ENCODE data around the gene ACP1. TPM values are rescaled to one million over a fixed set of nuclear protein-coding genes. Genes with fewer than 3 reads are reported as not detected.

The ACP1 gene
- polyA plus RNA-seq, 1 of the 3 experiments (the other 2 are of a cell fraction): 88.9 TPM

- CTCF ChIA-PET: interaction anchor here (1.0 to 3.7 kb wide), 3 partner anchors 8 to 429 kb away, joined by 3 to 22 read pairs (median 3); no protein-coding TSS in a partner anchor
- DNase-seq: no peak
Measured at GRCh38 chr2:238431-238830, 26.3 kb upstream of the ACP1 start.

More at GRCh38 chr2:238431-238830, 26.3 kb upstream of the ACP1 start:
- H3K4me3 ChIP-seq (ENCODE audit: low read depth in 2 of 2, low read length in 1 of 2): no peak overlapping the region
- H3K4me1 ChIP-seq (ENCODE audit: control insufficient read depth in 1 of 2, insufficient read depth in 2 of 2, low read depth in 1 of 2, low read length in 1 of 2): no peaks in the 10 kb centered on the region
- H3K36me3 ChIP-seq (replicated peaks in 1 of 2; ENCODE audit: control insufficient read depth in 1 of 2, insufficient read depth in 2 of 2, low read length in 1 of 2): peaks cover 31 to 50% of the 10 kb centered on the region in 2 experiments
- no peak overlapping the region for H3K27ac ChIP-seq (ENCODE audit: low read depth in 2 of 2, low read length in 1 of 2)
- WGBS (ENCODE audit: low lambda C conversion rate): 63% methylated on average over 3 of the region's 3 CpGs
- no peaks in the 10 kb centered on the region for H3K9me2 ChIP-seq
- TF ChIP-seq USF2 (IDR thresholded peaks at IDR 0.05; ENCODE audit: borderline replicate concordance, low read depth, low read length) (no peak), POLR2AphosphoS5 (IDR thresholded peaks at IDR 0.05; ENCODE audit: low read depth, low read length) (no peak), TCF12 (IDR thresholded peaks at IDR 0.05) (no peak), GATA2 (CRISPR knock-in tag; IDR thresholded peaks at IDR 0.05) (no peak), CTCF (IDR thresholded peaks at IDR 0.05) (no peak), ZBTB33 (IDR thresholded peaks at IDR 0.05; ENCODE audit: borderline replicate concordance, low read depth) (no peak), REST (IDR thresholded peaks at IDR 0.05; ENCODE audit: low read depth, low read length) (no peak), SMC3 (IDR thresholded peaks at IDR 0.05; ENCODE audit: low read depth, low read length) (no peak), PBX3 (IDR thresholded peaks at IDR 0.05) (no peak), TEAD4 (IDR thresholded peaks at IDR 0.05; ENCODE audit: borderline replicate concordance, insufficient read depth) (no peak), FOSL2 (IDR thresholded peaks at IDR 0.05; ENCODE audit: borderline replicate concordance, low read depth) (no peak), YY1 (IDR thresholded peaks at IDR 0.05; ENCODE audit: low read depth) (no peak), GABPA (IDR thresholded peaks at IDR 0.05; ENCODE audit: low read depth) (no peak), FOXJ3 (CRISPR knock-in tag; IDR thresholded peaks at IDR 0.05) (no peak), USF1 (IDR thresholded peaks at IDR 0.05; ENCODE audit: borderline replicate concordance, low read depth) (no peak), EP300 (IDR thresholded peaks at IDR 0.05; ENCODE audit: borderline replicate concordance in 1 of 2, low read depth in 1 of 2, low read length in 1 of 2) (no peak)
- no peaks in the 10 kb centered on the region for H4K20me1 ChIP-seq (ENCODE audit: insufficient read depth)
- no peaks in the 10 kb centered on the region for H3K27me3 ChIP-seq (ENCODE audit: insufficient read depth)
- H3K9ac ChIP-seq: no peak overlapping the region
- no peak overlapping the region for H2AFZ ChIP-seq (ENCODE audit: low read depth)
- H3K4me2 ChIP-seq: no peak overlapping the region
- no peaks in the 10 kb centered on the region for H3F3A ChIP-seq (replicated peaks; ENCODE audit: insufficient read depth)
- H3K79me2 ChIP-seq (ENCODE audit: insufficient read depth): no peaks in the 10 kb centered on the region
- H3K9me3 ChIP-seq: peaks cover 4% of the 10 kb centered on the region; the same call in 1 of the 2 replicates
- POLR2A ChIA-PET: no interaction called here
